Measurements from ENCODE around the gene LPAR2. TPM values are rescaled to one million over a fixed set of nuclear protein-coding genes. Genes with fewer than 3 reads are reported as not detected.

LPAR2 gene
- total and polyA plus RNA-seq, 2 of the 13 experiments (the other 11 are each of a cell fraction or from before 2014, with no cell fraction given) = 0.86 to 3.6 TPM

- no peaks in the 10 kb centered on the region for H3K36me3 ChIP-seq (replicated peaks in 1 of 2; ENCODE audit: control insufficient read depth in 1 of 2, insufficient read depth in 2 of 2, low read length in 2 of 2)
- ChIA-PET POLR2A (no interaction called here), CTCF (ENCODE audit: low intra/inter-chr PET ratio, low total read pairs) (no interaction called here)
- H3K27ac ChIP-seq (ENCODE audit: extremely low read length, insufficient read depth, low read length) = no peak overlapping the region
- no peaks in the 10 kb centered on the region for H4K20me1 ChIP-seq (ENCODE audit: insufficient read depth, low read length)
- no peak overlapping the region for H3K4me3 ChIP-seq (replicated peaks in 1 of 3; ENCODE audit: insufficient read depth in 1 of 3, low read depth in 2 of 3, low read length in 3 of 3)
- DNase-seq (ENCODE audit: low spot score) (no peak), ATAC-seq (no peak), FAIRE-seq (no peak)
- peaks cover 0 to 5% of the 10 kb centered on the region in 2 experiments; a peak in 2 of 5 replicates for H3K27me3 ChIP-seq (ENCODE audit: control insufficient read depth in 1 of 2, insufficient read depth in 2 of 2, low read length in 2 of 2)
- no peaks in the 10 kb centered on the region for H3K4me1 ChIP-seq (ENCODE audit: insufficient read depth, low read length)
- in situ Hi-C loops (cut with HindIII; ENCODE audit: extremely low pct_ligation_motif_present, low pct_unique_long_range_greater_than_20kb) (no loop called here), intact Hi-C loops (cut with micrococcal nuclease; ENCODE audit: unreplicated experiment) (no loop called here)
- H3K4me2 ChIP-seq (ENCODE audit: low read depth, low read length) = no peak overlapping the region
- no peaks in the 10 kb centered on the region for H3K79me2 ChIP-seq (ENCODE audit: insufficient read depth, low read length)
- H2AFZ ChIP-seq (ENCODE audit: low read length) = no peak overlapping the region
- TF ChIP-seq, protein P1, sequence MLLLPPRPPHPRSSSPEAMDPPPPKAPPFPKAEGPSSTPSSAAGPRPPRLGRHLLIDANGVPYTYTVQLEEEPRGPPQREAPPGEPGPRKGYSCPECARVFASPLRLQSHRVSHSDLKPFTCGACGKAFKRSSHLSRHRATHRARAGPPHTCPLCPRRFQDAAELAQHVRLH (CRISPR knock-in tag; IDR thresholded peaks at IDR 0.05; ENCODE audit: borderline replicate concordance, low read depth) = no peak
- TF ChIP-seq REL (CRISPR knock-in tag; conservative IDR thresholded peaks at IDR 0.05) (no peak), HDAC2 (CRISPR knock-in tag; IDR thresholded peaks at IDR 0.05) (no peak)
- BruUV-seq (replicated peaks) = no TSS peak
- WGBS (ENCODE audit: low lambda C conversion rate) = 29% methylated on average over 5 of the region's 6 CpGs
- no peak overlapping the region for H3K9ac ChIP-seq (ENCODE audit: insufficient read depth, low read depth, low read length)
- no peaks in the 10 kb centered on the region for H3K9me3 ChIP-seq (ENCODE audit: low read length)
Measured at GRCh38 chr19:19584356-19584755, 43.7 kb downstream of the LPAR2 start.

DNA sequence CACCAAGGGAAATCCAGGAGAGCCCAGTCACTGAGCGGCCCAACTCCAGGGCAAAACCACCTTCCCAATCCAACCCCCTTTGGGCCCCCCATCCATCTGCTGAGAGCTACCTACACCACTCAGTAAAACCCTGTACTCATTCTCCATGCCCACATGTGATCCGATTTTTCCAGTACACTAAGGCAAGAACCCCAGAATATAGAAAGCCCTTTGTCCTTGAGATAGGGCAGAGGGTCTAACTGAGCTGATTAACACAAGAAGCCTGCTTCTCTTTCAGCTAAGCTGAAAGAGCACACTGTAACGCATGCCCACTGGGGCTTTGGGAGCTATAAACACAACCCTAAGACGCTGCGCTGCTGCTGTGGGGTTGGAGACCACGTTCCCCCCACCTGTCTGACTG, 45.5 kb downstream of the LPAR2 start:
- no peaks in the 10 kb centered on the region for H4K20me1 ChIP-seq (ENCODE audit: insufficient read depth, low read length)
- H3K36me3 ChIP-seq (replicated peaks in 1 of 2; ENCODE audit: control insufficient read depth in 1 of 2, insufficient read depth in 2 of 2, low read length in 2 of 2) = no peaks in the 10 kb centered on the region
- intact Hi-C loops (cut with micrococcal nuclease; ENCODE audit: unreplicated experiment) (no loop called here), in situ Hi-C loops (cut with HindIII; ENCODE audit: extremely low pct_ligation_motif_present, low pct_unique_long_range_greater_than_20kb) (no loop called here)
- ChIA-PET CTCF (ENCODE audit: low intra/inter-chr PET ratio, low total read pairs) (no interaction called here), POLR2A (no interaction called here)
- no peak overlapping the region for H3K27ac ChIP-seq (ENCODE audit: extremely low read length, insufficient read depth, low read length)
- H3K4me1 ChIP-seq (ENCODE audit: insufficient read depth, low read length) = no peaks in the 10 kb centered on the region
- DNase-seq (ENCODE audit: low spot score) (no peak), ATAC-seq (no peak), FAIRE-seq (no peak)
- H3K79me2 ChIP-seq (ENCODE audit: insufficient read depth, low read length) = no peaks in the 10 kb centered on the region
- H3K4me2 ChIP-seq (ENCODE audit: low read depth, low read length) = no peak overlapping the region
- no peak overlapping the region for H2AFZ ChIP-seq (ENCODE audit: low read length)
- peaks cover 0 to 6% of the 10 kb centered on the region in 2 experiments; a peak in 3 of 5 replicates for H3K27me3 ChIP-seq (ENCODE audit: control insufficient read depth in 1 of 2, insufficient read depth in 2 of 2, low read length in 2 of 2)
- no peak overlapping the region for H3K9ac ChIP-seq (ENCODE audit: insufficient read depth, low read depth, low read length)
- no peak overlapping the region for H3K4me3 ChIP-seq (replicated peaks in 1 of 3; ENCODE audit: insufficient read depth in 1 of 3, low read depth in 2 of 3, low read length in 3 of 3)
- WGBS (ENCODE audit: low lambda C conversion rate) = 19% methylated on average over 3 of the region's 6 CpGs
- H3K9me3 ChIP-seq (ENCODE audit: low read length) = no peaks in the 10 kb centered on the region
- BruUV-seq (replicated peaks) = no TSS peak
- TF ChIP-seq, protein P2, sequence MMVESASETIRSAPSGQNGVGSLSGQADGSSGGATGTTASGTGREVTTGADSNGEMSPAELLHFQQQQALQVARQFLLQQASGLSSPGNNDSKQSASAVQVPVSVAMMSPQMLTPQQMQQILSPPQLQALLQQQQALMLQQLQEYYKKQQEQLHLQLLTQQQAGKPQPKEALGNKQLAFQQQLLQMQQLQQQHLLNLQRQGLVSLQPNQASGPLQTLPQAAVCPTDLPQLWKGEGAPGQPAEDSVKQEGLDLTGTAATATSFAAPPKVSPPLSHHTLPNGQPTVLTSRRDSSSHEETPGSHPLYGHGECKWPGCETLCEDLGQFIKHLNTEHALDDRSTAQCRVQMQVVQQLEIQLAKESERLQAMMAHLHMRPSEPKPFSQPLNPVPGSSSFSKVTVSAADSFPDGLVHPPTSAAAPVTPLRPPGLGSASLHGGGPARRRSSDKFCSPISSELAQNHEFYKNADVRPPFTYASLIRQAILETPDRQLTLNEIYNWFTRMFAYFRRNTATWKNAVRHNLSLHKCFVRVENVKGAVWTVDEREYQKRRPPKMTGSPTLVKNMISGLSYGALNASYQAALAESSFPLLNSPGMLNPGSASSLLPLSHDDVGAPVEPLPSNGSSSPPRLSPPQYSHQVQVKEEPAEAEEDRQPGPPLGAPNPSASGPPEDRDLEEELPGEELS (CRISPR knock-in tag; IDR thresholded peaks at IDR 0.05) = no peak
- TF ChIP-seq KDM1A (CRISPR knock-in tag; IDR thresholded peaks at IDR 0.05) (no peak), ZNF660 (CRISPR knock-in tag; IDR thresholded peaks at IDR 0.05; ENCODE audit: borderline replicate concordance, low read depth) (no peak), CBFB (CRISPR knock-in tag; IDR thresholded peaks at IDR 0.05) (no peak), FOSL1 (CRISPR knock-in tag; IDR thresholded peaks at IDR 0.05; ENCODE audit: borderline replicate concordance) (no peak), ZNF263 (CRISPR knock-in tag; IDR thresholded peaks at IDR 0.05) (no peak), SMC3 (IDR thresholded peaks at IDR 0.05; ENCODE audit: low read length) (no peak), RBM22 (optimal IDR thresholded peaks at IDR 0.05; ENCODE audit: low read length) (no peak), SRSF4 (IDR thresholded peaks at IDR 0.05; ENCODE audit: low read depth, low read length, poor library complexity, severe bottlenecking) (no peak), HNF4A (CRISPR knock-in tag; IDR thresholded peaks at IDR 0.05) (no peak), ZNF260 (CRISPR knock-in tag; IDR thresholded peaks at IDR 0.05; ENCODE audit: borderline replicate concordance, low read depth) (no peak), SP140L (CRISPR knock-in tag; IDR thresholded peaks at IDR 0.05; ENCODE audit: borderline replicate concordance) (no peak), ZNF232 (CRISPR knock-in tag; IDR thresholded peaks at IDR 0.05; ENCODE audit: borderline replicate concordance) (no peak), ZNF274 (CRISPR knock-in tag; IDR thresholded peaks at IDR 0.05) (no peak)
- TF ChIP-seq, protein P3, sequence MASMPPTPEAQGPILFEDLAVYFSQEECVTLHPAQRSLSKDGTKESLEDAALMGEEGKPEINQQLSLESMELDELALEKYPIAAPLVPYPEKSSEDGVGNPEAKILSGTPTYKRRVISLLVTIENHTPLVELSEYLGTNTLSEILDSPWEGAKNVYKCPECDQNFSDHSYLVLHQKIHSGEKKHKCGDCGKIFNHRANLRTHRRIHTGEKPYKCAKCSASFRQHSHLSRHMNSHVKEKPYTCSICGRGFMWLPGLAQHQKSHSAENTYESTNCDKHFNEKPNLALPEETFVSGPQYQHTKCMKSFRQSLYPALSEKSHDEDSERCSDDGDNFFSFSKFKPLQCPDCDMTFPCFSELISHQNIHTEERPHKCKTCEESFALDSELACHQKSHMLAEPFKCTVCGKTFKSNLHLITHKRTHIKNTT (CRISPR knock-in tag; IDR thresholded peaks at IDR 0.05) = no peak

All from HepG2 (cell line).